GM21529 (cell line): ENCODE results near the gene DOCK3.
"Not testable (repeated sequence)": the region's sequence is repeated elsewhere in the genome, so short reads cannot be mapped to it uniquely, and the experiment has no call there.

Source experiments
- ATAC-seq: cut with Tn5 transposase; IDR thresholded peaks from one replicate; pipeline ENCODE4 v1.9.1; 2021; ENCODE audit not compliant: unreplicated experiment

DOCK3 gene

DNA sequence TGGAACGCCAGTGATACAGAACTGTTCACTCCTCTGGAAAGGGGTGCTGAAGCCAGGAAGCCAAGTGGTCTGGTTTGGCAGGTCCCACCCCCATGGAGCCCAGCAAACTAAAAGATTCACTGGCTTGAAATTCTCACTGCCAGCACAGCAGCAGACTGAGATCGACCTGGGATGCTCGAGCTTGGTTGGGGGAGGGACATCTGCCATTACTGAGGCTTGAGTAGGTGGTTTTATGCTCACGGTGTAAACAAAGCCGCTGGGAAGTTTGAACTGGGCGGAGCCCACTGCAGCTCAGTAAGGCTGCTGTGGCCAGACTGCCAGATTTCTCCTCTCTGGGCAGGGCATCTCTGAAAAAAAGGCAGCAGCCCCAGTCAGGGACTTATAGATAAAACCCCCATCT lies 417.4 kb downstream of the DOCK3 start:
- ATAC-seq = not testable (repeated sequence)

DNA sequence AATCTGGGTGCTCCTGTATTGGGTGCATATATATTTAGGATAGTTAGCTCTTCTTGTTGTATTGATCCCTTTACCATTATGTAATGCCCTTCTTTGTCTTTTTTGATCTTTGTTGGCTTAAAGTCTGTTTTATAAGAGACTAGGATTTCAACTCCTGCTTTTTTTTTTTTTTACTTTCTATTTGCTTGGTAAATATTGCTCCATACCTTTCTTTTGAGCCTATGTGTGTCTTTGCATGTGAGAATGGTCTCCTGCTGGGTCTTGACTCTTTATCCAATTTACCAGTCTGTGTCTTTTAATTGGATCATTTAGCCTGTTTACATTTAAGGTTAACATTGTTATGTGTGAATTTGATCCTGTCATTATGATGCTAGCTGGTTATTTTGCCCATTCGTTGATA lies 420.1 kb downstream of the DOCK3 start:
- not testable (repeated sequence) for ATAC-seq

DNA sequence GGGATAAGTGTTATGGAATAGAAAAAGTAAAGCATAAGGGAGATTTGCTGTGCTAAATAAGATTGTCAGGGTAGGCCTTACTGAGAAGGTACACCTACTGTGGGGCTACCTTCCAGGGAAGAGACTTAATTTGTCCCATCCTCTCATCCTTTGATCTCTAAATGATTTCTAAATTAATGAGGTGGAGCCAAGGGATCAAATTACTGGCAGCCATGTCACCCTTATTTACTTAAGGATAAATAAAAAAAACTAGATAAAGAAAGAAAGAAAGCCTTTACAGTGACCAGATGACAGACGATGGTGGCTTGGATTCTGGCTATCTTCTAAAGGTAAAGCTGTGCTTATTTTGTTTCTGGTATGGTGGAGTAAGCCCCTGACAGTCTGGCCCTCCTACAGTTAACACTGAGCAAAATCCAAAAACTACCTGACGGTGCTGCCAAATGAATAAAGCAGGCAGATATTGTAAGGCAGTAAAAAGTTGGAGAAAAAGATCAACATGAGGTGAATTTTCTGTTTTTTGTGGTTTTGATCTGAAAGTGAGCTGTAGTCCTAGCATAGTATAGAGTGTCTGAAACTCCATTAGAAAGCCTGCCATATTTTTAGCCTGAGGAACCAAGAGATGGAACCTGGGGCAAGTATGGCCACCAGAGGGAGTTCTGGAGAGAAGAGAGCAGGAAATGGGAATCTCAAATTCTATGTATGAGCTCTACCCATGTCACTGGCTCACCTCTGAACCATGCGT lies 425.2 kb downstream of the DOCK3 start:
- ATAC-seq = no peak

DNA sequence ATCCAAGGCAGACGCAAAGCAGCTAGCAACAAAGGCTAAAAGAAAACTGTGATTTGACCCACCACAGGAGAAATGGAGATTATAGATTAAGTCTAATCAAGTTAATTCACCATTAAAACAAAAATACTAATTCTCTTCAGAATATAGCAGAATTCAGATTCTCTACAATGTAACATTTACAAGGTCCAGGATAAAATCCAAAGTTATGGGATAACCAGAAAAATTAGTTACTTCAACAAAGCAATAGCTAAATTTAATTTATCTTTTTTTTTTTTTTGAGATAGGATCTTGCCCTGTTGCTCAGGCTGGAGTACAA lies 425.8 kb downstream of the DOCK3 start:
- no peak for ATAC-seq

DNA sequence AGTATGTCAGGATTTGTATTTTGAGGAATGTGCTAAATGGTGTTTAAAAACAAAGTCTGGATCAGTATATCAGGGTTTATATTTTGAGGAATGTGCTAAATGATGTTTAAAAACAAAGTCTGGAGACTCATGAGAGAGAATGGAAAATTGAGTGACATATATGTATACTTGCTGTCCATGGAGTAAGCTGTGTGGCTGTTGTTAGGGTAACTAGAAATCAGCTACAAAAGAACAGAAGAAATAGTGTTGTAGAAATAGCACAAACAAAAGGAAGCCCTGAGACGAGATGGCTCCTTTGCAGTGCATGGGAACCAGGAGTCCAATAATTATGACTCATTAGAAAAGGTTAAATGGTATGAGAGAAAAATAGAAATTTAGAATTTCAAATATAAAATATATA lies 427.7 kb downstream of the DOCK3 start:
- ATAC-seq = no peak

DNA sequence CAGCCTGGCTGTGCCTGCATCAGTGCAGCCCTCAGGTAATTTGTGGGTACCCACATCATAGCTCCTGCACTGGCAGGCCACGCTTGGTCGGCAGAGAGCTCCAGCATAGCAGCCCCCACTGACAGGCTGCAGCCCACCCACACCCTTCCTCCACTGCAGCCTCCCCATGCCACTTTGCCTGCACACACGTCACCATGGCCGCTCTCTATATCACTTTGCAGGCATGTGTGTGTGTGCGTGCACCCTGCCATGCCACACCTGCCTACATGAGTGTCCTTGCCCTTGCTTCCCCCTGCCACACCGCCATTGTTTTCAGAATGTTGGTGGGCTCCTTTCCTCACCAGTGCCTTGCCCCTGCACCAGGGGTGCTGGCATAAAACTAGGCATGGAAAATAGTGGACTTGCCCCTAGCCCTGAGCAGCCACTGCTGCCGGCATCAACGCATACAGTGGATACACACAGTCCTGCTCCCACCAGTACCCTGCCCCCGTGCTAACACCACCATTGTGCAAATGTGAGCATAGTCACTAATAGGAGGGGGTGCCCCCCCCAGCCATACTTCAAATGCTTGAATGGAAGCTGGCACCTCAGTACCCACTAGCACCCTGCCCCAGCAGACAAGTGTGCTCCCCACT lies 431.6 kb downstream of the DOCK3 start:
- no peak for ATAC-seq

DNA sequence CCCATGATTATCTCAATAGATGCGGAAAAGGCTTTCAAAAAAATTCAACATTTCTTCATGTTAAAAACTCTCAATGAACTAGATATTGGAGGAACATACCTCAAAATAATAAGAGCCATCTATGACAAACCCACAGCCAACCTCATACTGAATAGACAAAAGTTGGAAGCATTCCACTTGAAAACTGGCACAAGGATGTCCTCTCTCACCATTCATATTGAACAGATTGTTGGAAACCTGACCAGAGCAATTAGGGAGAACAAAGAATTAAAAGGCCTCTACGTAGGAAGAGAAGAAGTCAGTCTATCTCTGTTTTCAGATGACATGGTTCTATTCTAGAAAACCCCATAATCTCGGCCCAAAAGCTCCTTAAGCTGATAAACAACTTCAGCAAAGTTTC lies 435.9 kb downstream of the DOCK3 start:
- no peak for ATAC-seq

DNA sequence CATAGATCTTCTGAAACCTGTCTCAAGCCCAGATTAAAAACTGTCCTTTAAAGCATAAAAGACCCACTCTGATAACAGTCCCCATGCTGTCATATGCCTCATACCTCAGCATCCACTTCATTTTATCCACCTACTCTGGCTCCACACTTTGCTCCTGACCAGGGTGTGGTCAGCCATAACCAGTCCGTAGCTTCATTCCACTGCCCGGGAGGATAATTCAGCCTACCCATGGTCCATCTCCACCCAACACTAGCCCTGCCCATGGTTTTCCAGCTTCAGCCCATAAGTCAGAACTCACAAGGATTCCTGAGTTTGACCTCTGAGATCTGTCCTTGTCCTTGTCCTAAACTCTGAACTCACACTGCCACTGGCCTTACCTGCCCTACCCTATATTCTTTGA lies 448.2 kb downstream of the DOCK3 start:
- ATAC-seq = no peak

DNA sequence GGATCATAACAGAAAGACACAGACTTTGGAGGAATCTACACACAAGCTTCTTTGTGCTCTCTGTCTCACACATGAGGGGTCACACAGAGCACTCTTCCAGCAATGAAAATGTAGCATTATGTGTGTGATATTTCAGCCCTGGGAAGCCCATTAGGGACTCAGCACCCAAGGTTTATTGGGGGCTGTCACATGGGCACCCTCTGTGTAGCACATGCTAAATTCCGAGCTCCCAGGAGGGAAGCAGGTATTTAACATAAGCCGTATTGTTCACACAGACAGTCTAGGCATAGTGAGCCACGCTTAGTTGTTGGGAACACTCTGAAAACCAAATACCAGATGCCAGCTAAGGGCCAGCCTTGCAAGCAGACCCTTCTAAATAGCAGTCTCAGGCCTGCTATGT lies 448.8 kb downstream of the DOCK3 start:
- ATAC-seq = no peak

DNA sequence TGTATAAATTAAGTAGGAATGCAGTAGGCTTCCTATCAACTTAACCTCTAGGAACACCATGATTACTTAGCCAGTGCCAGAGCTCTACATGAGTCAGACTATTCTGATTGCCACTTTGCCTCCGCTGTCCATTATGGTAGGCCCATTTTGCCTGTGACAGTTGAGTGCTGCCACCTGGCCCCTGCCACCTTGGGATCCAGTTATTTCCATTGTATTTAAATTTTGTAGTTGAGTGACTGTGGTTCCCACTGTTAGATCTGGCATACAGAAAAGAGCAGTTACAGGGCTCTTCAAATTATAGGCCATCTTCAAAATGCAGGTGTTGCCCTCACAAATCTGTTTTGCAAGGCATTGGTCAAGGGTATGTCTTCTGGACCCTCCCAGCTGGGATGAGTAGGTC lies 456.9 kb downstream of the DOCK3 start:
- not testable (repeated sequence) for ATAC-seq

DNA sequence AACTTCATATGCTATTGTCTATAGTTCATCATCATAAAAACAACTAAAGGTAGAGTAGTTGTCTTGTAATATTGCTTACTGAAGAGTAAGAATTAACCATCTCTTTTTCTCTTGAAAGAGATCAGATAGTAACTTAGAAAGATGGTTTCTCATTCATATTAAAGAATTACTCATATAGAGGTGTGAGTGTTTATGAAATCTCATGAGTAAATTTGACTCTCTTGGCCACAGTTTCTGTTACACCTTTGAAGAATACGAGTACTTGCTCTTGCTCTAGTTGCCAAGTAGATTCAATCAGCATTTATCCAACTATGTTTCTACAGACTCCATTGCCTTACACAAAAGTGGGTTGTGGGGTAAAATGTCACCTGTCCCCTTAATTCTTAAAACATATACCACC lies 463.0 kb downstream of the DOCK3 start:
- no peak for ATAC-seq

DNA sequence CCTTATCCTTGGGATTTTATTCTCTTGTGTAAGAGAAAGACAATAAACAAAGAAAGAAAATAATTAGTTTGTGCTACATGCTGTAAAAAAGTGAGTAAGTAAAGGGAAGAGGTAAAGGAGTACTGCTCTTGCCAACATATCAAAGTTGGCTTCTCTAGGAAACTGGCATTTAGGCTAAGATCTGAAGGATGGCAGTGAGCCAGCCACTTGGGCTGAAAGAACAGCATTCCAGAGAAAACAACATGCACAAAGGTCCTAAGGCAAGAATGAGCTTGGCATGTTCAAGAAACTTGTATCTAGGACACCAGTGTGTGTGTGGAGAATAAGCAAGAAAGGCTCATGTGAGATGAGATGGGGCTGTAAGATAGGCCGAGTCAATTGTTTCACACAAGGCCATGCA lies 464.9 kb downstream of the DOCK3 start:
- no peak for ATAC-seq

DNA sequence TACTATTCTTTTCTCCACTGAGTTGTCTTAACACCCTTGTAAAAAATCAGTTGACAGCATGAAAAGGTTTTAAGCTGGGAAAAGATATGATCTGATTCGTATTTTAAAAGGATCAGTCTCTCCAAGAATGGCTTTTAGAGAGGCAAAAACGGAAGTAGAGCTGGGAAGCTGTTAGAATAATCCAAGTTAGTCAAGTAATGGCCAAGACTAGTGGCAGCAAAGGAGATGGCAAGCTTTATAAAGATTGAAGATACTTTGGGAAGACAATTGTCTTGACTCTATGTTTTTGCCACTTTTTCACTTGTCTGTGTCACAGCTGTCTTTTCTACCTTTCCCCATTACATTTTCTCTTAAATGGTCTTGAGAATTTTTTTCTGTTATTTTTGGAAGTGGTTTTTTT lies 466.8 kb downstream of the DOCK3 start:
- no peak for ATAC-seq

DNA sequence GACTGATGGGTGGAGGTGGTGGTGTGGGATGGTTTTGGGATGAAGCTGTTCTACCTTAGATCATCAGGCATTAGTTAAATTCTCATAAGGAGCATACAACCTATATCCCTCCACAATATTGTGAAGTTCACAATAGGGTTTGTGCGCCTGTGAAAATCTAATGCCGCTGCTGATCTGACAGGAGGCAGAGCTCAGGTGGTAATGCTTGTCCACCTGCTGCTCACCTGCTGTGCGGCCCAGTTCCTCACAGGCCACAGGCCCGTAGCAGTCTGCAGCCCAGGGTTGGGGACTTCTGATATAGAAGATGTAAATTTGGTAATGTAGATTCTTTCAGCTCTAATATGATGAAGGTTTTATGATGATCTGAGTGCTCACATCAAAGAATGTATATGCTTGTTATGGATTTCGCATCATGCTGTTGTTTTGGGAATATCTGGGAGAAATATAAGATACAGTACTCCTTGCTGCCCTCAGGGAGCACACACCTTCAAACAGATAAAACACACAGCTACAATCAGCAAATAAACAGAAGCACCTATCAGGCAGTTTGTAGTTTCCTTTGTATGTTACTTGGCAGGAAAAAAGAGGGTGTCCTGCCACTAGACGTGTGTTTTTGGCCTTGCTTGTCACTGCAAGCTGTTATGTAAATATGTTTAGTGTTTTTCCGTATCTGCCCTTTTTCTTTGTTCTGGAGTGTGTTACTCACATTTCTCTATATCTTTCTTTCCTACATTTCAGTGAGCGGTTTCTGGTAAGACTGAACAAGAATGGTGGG lies 471.3 kb downstream of the DOCK3 start:
- ATAC-seq = no peak

DNA sequence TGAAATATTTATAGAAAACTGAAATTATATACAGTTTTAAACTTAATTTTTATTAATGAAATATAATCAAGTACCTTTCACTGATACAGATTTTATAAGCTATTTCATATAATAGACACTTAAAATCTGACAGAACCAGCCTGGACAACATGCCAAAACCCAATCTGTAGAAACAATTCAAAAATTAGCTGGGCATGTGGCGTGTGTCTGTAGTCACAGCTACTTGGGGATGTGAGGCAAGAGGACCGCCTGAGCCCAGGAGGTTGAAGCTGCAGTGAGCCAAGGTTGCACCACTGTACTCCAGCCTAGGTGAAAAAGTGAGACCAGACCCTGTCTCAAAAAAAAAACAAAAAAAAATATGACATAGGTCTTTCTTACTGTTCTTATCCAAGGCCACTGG lies 472.1 kb downstream of the DOCK3 start:
- ATAC-seq = no peak

DNA sequence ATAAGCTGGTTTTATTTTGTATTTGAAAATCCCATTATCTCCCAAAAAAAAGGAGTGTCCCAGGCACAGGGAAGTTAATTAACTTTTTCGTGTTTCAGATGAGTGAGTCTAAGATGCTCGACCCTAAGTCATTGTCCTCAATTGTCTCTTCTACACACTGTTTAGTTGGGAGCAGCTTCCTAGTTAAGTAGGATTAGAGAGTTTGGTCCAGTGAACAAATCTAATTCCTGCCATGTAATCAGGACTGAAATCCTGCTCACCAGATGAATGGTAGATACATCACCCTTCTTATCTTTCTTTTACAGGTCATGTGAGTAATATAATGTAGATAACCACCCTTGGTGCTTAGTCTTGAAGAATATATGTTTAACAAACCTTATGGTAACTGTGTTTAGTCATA lies 481.4 kb downstream of the DOCK3 start:
- no peak for ATAC-seq

DNA sequence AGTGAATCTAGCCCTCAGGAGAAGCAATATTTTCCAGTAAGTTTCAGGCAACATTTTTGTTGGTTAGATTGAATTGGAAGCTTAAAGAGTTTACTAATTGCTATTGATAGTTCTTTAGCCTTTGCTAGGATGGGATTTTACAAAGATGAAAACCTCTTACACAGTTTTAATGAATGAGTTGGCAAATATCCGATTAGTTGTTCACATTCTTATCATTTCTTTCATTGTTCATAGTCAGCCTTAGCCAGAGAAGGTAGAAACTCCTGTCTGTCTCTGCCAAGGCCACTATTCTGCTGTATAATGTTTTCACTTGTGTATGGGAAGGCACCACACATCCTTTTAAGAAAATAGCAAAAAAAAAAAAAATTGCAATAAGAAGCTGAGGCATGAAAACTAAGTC lies 488.3 kb downstream of the DOCK3 start:
- no peak for ATAC-seq

DNA sequence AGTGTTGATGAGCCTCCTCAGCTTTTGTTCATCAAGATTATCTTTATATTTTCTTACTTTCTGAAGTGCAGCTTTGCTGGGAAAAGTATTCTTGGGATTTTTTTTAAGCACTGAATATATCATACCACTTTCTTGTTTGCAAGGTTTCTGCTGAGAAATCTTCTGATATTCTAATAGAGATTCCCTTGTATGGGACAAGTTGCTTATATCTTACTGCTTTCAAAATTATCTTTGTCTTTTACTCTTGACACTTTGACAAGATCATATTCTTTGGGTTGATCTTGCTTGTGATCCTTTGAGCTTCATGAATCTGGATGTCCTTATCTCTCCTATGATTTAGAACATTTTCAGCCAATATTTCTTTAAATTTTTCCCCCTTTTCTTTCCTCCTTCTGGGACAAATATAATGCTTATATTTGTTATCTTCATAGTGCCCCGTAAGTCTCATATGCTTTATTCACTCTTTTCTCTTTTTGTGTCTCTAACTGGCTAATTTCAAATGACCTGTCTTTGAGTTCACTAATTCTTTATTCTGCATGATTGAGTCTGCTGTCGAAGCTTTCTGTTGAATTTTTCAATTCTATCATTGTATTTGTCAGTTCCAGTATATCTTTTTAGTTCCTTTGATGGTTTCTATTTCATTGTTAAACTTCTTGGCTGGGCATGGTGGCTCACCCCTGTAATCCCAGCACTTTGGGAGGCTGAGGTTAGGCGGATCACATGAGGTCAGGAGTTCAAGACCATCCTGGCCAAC lies 499.0 kb downstream of the DOCK3 start:
- ATAC-seq = no peak

DNA sequence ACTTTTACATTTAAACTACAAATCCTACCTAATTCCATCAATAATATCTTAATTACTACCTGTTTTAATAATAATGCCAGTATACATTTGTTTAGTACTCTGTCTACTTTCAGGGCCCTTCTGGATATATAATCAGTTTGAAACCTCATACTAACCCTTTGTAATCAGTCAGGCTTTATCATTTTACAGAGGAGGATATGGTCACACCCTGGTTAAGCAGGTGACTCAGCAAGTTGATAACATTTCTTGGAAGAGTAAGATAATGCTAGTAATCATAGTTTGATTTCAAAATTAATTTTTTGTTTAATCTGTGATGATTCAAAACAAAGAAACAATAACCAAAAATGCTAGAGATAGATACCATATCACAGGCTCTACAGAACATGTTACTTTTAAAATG lies 502.2 kb downstream of the DOCK3 start:
- no peak for ATAC-seq

DNA sequence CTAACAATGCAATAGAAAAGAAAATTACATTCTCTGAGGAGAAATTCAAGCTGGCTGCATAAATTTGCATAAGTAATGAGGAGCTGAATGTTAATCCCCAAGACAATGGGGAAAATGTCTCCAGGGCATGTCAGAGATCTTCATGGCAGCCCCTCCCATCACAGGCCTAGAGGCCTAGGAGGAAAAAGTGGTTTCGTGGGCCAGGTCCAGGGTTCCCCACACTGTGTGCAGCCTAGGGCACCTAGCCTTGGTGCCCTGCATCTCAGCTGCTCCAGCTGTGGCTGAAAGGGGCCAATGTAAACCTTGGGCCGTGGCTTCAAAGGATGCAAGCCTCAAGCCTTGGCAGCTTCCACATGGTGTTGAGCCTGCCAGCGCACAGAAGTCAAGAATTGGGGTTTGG lies 511.7 kb downstream of the DOCK3 start:
- ATAC-seq = not testable (repeated sequence)

DNA sequence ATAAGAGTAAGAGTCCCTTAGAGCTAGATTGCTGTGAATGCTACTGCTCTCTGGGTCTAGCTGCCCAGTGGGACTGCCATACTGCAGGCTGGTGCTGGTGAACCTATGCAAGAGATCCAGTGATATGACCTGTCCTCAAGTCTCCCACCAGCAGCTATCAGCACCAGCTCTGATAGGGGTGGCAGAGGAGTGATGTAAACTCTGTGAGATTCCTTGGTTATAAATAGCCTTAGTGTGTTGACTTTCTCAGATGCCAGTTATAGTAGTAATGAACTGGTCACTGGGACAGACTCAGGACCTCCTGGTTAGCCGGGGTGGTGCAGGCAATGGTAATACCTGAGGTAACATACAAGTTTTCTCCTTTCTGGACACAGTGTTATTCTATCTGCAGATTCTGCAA lies 515.5 kb downstream of the DOCK3 start:
- ATAC-seq = no peak

DNA sequence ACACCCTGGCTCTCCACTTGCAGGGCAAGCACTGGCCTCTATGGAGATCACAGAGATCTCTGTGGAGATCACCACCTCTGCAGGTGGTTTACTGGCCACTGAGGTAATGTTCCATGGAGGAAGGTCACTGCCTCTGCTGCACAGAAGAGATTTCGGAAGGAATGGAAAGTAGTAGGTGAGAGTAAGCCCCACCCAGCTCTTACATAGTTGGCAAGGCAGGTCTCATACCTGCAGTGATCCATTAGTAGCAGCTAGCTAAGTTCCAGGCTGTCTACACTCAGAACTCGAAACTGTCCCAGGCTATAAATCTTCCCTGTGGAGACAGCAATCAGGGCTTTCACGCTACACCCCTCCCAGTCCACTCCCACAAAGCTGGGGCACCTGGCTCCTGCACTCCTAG lies 516.1 kb downstream of the DOCK3 start:
- ATAC-seq = no peak
